CD4-positive, alpha-beta T cell (primary cell): ENCODE data around the gene MYBPH. TPM values are rescaled to one million over a fixed set of nuclear protein-coding genes. Genes with fewer than 3 reads are reported as not detected.

Experiments
- ATAC-seq: fragments of 200-7000 bp; cut with Tn5 transposase; one replicate; pipeline ENCODE4 v1.10.0; 2022; ENCODE audit warnings: mild to moderate bottlenecking; ENCODE audit not compliant: poor library complexity
- CTCF ChIA-PET: fragments of 350-600 bp; sonication (Branson Sonifier 250); formaldehyde crosslinking; loops from one replicate; lab custom pipeline; 2021; ENCODE audit warnings: antibody characterized with exemption, inconsistent platforms; lab: Charles Lee
- POLR2A ChIA-PET: fragments of 350-600 bp; sonication (Branson Sonifier 250); formaldehyde crosslinking; loops from one replicate; lab custom pipeline; 2021; ENCODE audit warnings: antibody characterized with exemption, inconsistent platforms; lab: Charles Lee
- DNase-seq, 14 experiments: peaks; one replicate each; pipeline ENCODE4 v3.0.0-alpha.2; 2013 to 2020; ENCODE audit warnings: mixed read lengths in 2 of 14
- H3K27ac ChIP-seq, 2 donors: one replicate each; pipeline versions ENCODE4 v1.5.1 to v1.7.0; 2013; ENCODE audit warnings: low read length in 2 of 2, low read depth in 1 of 2, mild to moderate bottlenecking in 1 of 2
- H3K27me3 ChIP-seq, 2 experiments: 1 replicate in 1 of 2; 2 replicates in 1 of 2; pipeline versions ENCODE4 v1.6.1 to v1.7.0; 2013; ENCODE audit warnings: low read length in 2 of 2, control low read depth in 1 of 2, mild to moderate bottlenecking in 1 of 2, moderate library complexity in 1 of 2; ENCODE audit not compliant: insufficient read depth in 2 of 2, control insufficient read depth in 1 of 2
- H3K36me3 ChIP-seq: one replicate; pipeline ENCODE4 v1.6.1; 2013; ENCODE audit warnings: low read length, control low read depth; ENCODE audit not compliant: insufficient read depth
- H3K4me1 ChIP-seq: one replicate; pipeline ENCODE4 v1.6.1; 2013; ENCODE audit warnings: low read length, control low read depth; ENCODE audit not compliant: insufficient read depth
- H3K4me3 ChIP-seq: one replicate; pipeline ENCODE4 v1.5.1; 2013; ENCODE audit warnings: mild to moderate bottlenecking, low read length, moderate library complexity
- H3K9me3 ChIP-seq, 2 experiments: 1 replicate in 1 of 2; 2 replicates in 1 of 2; pipeline versions ENCODE4 v1.6.1 to v1.7.0; 2013; ENCODE audit warnings: low read length in 2 of 2, mild to moderate bottlenecking in 2 of 2, control low read depth in 1 of 2, moderate library complexity in 1 of 2; ENCODE audit not compliant: control insufficient read depth in 1 of 2, insufficient read depth in 1 of 2
- H3K27ac Mint-ChIP-seq: one replicate; pipeline ENCODE4 v1.8.0; 2020; ENCODE audit warnings: mixed read lengths
- H3K27me3 Mint-ChIP-seq: one replicate; pipeline ENCODE4 v1.8.0; 2021; ENCODE audit warnings: mixed read lengths
- H3K36me3 Mint-ChIP-seq: one replicate; pipeline ENCODE4 v1.8.0; 2021; ENCODE audit warnings: low read depth, mixed read lengths
- H3K4me1 Mint-ChIP-seq: one replicate; pipeline ENCODE4 v1.8.0; 2021; ENCODE audit warnings: low read depth, mixed read lengths
- H3K4me3 Mint-ChIP-seq: one replicate; pipeline ENCODE4 v1.8.0; 2020; ENCODE audit warnings: mild to moderate bottlenecking, mixed read lengths
- H3K9me3 Mint-ChIP-seq: one replicate; pipeline ENCODE4 v1.8.0; 2020; ENCODE audit warnings: mixed read lengths
- CTCF ChIP-seq: fragments of 200-600 bp; IDR thresholded peaks from one replicate; pipeline ENCODE4 v1.8.0; 2022; ENCODE audit warnings: antibody characterized with exemption, mild to moderate bottlenecking
- intact Hi-C, 2 experiments: fragments of 100-400 bp; cut with DNase I in 1 of 2; cut with micrococcal nuclease in 1 of 2; formaldehyde crosslinking; loops; one replicate each; pipeline versions ENCODE4 v1.15.1 to v1.9.0; 2023 to 2025; cut with DNase I, micrococcal nuclease
- total RNA-seq, 174 experiments: library from RNA in 2 of 174; stranded (reverse) in 2 of 174; gene quantifications; one replicate each; pipeline ENCODE4 v1.2.3 and lab custom pipeline; 2021 to 2026

MYBPH gene
- total RNA-seq, 2 experiments from 2014 or later = not detected

- H3K36me3 ChIP-seq = no peaks in the 10 kb centered on the region
- H3K4me3 ChIP-seq = no peak overlapping the region
- Mint-ChIP-seq H3K4me1 (no peaks in the 10 kb centered on the region), H3K27me3 (peaks cover 5% of the 10 kb centered on the region), H3K4me3 (no peak overlapping the region), H3K27ac (no peak overlapping the region), H3K36me3 (no peaks in the 10 kb centered on the region), H3K9me3 (no peaks in the 10 kb centered on the region)
- DNase-seq (peak in 1 of 14 experiments; percentile 2), ATAC-seq (no peak)
- H3K4me1 ChIP-seq = no peaks in the 10 kb centered on the region
- no peak for TF ChIP-seq CTCF
- H3K9me3 ChIP-seq = no peaks in the 10 kb centered on the region
- CTCF ChIA-PET = interaction anchor here (0.7 kb wide), 1 partner anchor 43 kb away, joined by 3 read pairs; no protein-coding TSS in a partner anchor
- no peak overlapping the region for H3K27ac ChIP-seq
- no peaks in the 10 kb centered on the region for H3K27me3 ChIP-seq
- intact Hi-C loops = no loop called here
- POLR2A ChIA-PET = no interaction called here
Measured at GRCh38 chr1:203187304-203187685, 11.7 kb upstream of the MYBPH start.

- Histone ChIP-seq H3K27me3 (no peaks in the 10 kb centered on the region), H3K9me3 (no peaks in the 10 kb centered on the region), H3K4me1 (no peaks in the 10 kb centered on the region), H3K4me3 (no peak within 1 kb of the TSS), H3K27ac (no peak within 1 kb of the TSS), H3K36me3 (no peaks in the 10 kb centered on the region)
- Mint-ChIP-seq H3K27me3 (peaks cover 5% of the 10 kb centered on the region), H3K36me3 (no peaks in the 10 kb centered on the region), H3K27ac (no peak within 1 kb of the TSS), H3K4me1 (no peaks in the 10 kb centered on the region), H3K9me3 (no peaks in the 10 kb centered on the region), H3K4me3 (no peak within 1 kb of the TSS)
- intact Hi-C loops = no loop called here
- ATAC-seq (no peak), DNase-seq (peak in 1 of 14 experiments; percentile 4)
- CTCF ChIA-PET = interaction anchor here (0.7 kb wide), 1 partner anchor 42 kb away, joined by 3 read pairs; no protein-coding TSS in a partner anchor
- TF ChIP-seq CTCF = no peak
- POLR2A ChIA-PET = no interaction called here
Measured at GRCh38 chr1:203186446-203187303, 11.0 kb upstream of the MYBPH start, which contains the start of gene CHI3L1. TSS of gene CHI3L1 (minus strand) at chr1:203186704. CDS start at chr1:203186623, 81 bp downstream.

GRCh38 chr1:203186091-203186445 is 10.4 kb upstream of the MYBPH start:
- Mint-ChIP-seq H3K27ac (no peak overlapping the region), H3K4me3 (no peak overlapping the region), H3K4me1 (no peaks in the 10 kb centered on the region), H3K27me3 (no peaks in the 10 kb centered on the region), H3K9me3 (no peaks in the 10 kb centered on the region), H3K36me3 (no peaks in the 10 kb centered on the region)
- ATAC-seq = no peak
- no peaks in the 10 kb centered on the region for H3K36me3 ChIP-seq
- intact Hi-C loops = no loop called here
- POLR2A ChIA-PET = no interaction called here
- no peak for DNase-seq
- no peak for TF ChIP-seq CTCF
- H3K9me3 ChIP-seq = no peaks in the 10 kb centered on the region
- H3K4me3 ChIP-seq = no peak overlapping the region
- H3K4me1 ChIP-seq = no peaks in the 10 kb centered on the region
- H3K27me3 ChIP-seq = no peaks in the 10 kb centered on the region
- H3K27ac ChIP-seq = no peak overlapping the region
- CTCF ChIA-PET = no interaction called here
